ENCODE measurements around the gene ATP2A1. TPM values are rescaled to one million over a fixed set of nuclear protein-coding genes. Genes with fewer than 3 reads are reported as not detected.

The ATP2A1 gene
- 0.09 and 0.56 TPM in 2 replicates for total RNA-seq

DNA sequence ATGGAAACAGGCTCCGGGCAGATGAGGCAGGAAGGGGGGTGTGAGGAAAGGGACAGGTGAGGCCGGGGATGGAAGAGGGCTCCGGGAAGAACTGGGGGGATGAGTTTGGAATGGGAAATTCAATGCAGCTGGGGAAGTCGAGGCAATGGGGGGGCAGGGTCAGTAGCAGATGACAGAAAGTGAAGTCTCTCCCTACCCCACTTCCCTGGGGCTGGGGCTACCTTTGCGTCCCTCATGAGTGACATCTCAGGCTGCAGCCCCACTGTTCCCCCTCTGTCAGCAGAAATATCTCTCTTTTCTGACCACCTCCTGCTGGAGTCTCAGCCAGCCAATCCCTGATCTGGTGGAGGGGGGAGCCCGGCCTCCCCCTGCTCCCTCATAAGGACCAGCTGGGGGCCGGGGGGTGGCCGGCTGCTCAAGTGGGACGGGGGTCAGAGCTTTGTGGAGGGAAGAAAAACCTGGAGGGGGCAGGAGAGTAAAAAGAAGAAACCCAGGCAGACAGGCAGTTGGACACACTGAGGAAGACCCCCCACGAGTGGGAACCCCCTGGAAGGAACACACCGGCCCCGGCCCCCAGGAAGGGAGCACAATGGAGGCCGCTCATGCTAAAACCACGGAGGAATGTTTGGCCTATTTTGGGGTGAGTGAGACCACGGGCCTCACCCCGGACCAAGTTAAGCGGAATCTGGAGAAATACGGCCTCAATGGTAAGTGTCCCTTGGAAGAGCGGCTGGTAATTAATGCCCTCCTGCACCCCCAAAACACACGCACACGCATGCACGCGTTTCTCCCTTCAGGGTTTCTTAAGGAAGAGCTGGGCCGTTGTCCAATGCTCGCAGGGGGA is at the start of gene ATP2A1:
Gene ATP2A1 (plus strand): TSS at position 406 of the 844 bp plus-strand sequence. CDS start 184 bp downstream, at position 590.

DNA sequence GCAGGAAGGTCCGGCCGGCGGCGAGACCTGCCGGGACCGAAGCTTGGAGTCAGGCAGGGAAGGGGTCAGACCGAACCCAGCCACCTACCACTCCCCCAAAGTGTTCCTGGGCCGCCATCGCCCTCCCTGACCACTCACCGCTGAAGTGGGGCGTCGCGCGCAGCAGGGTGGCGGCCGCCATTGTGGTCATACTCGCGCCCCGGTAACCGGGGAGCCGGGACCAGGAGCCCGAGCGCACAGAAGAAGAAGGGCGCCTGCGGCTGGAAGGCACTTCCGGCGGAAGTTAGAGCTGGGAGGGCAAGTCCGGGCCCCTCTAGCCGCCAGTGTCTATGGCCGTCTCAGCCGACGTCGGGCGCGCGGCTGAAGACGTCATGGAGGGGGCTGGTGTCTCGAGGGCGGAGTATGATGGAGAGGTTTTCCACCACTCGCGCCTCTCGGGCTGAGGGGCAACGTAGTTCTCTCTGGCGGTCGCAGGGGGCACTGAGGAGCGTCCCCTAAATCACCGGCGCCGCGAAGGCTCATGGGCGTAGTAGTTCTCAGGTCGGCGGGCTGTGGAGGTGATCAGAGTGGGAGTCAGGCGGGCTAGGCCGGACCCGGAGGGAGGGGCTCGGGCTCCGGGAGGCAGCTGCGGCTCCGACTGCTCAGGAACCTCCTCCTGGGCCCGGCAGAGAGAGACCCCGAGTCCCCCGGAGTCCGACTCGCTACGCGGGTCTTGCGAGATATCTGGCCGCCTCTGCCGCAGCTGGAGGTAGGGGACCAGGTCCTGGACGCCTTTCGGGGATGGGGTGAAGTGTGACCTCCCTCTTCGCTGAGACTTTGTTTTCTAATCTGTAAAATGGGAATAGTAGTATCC is 32.0 kb upstream of the ATP2A1 start, which contains the start of gene TUFM:
Gene TUFM (minus strand): TSS at position 269 of the 853 bp plus-strand sequence. CDS start 79 bp downstream, at position 190.

DNA sequence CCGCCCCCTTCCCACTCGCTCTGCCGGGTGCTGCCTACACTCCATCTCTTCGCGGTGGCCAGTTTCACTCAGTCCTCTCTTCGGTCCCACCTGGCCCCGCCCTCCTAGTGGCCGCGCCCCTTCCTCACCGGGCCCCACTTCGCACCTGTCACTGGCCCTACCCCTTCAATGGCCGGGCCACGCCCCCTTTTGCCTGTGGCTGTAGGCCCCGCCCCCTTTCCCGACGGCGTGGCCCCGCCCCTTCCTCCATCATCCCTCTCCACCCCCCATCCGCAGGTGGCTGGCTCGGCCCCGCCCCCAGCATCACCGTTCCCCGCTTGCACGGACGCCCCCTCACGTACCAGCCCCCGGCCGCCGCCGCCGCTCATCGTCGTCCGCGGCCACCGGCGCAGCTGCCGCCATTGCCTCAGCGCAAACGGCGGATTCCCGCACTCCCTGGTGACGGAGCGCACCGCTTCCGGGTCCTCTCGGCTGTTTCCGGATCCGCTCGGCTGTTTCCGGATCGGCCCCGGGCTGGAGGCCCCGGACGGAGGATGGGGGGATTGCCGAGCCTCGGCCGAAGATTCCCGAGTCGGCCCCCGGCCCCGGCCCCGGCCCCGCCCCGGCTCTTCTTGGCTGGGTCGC is 46.6 kb downstream of the ATP2A1 start, which contains the start of gene RABEP2:
Gene RABEP2 (minus strand): TSS at position 477 of the 624 bp plus-strand sequence. CDS start 75 bp downstream, at position 402.

DNA sequence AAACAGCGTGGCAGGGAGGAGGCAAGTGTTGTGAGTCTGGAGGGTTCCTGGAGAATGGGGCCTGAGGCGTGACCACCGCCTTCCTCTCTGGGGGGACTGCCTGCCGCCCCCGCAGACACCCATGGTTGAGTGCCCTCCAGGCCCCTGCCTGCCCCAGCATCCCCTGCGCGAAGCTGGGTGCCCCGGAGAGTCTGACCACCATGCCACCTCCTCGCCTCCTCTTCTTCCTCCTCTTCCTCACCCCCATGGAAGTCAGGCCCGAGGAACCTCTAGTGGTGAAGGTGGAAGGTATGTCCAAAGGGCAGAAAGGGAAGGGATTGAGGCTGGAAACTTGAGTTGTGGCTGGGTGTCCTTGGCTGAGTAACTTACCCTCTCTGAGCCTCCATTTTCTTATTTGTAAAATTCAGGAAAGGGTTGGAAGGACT is 53.5 kb downstream of the ATP2A1 start, which contains the start of gene CD19:
Gene CD19 (plus strand): TSS at position 171 of the 425 bp plus-strand sequence. CDS start 30 bp downstream, at position 201.

DNA sequence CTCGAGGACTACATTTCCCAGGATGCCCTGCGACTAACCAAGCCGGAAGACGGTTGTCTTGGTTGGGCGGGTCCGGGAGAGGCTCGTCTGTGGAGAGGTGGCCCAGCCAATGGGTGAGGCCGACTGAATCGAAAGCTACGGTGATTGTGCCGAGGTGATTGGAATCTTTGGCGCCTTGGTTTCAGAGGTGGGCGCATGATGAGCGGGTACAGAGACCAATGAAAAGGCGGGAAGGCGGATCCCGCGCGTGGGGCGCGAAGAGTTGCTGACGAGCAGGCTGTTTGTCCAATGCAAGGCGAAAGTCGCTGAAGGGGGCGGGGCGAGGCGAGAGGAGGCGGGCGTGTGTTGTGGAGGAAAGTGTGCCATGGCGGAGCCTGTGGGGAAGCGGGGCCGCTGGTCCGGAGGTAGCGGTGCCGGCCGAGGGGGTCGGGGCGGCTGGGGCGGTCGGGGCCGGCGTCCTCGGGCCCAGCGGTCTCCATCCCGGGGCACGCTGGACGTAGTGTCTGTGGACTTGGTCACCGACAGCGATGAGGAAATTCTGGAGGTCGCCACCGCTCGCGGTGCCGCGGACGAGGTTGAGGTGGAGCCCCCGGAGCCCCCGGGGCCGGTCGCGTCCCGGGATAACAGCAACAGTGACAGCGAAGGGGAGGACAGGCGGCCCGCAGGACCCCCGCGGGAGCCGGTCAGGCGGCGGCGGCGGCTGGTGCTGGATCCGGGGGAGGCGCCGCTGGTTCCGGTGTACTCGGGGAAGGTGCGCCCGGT is 72.5 kb downstream of the ATP2A1 start, which contains the start of gene NFATC2IP:
Gene NFATC2IP (plus strand): TSS at position 290 of the 762 bp plus-strand sequence. CDS start 75 bp downstream, at position 365.

Other genes with a start within 250 kb of the ATP2A1 start
- 0.36 TPM in 1 of 2 replicates, not detected in the other for gene NPIPB8, start 240.4 kb upstream of the ATP2A1 start, total RNA-seq
- gene EIF3C, start 167.0 kb upstream of the ATP2A1 start, total RNA-seq: 326 and 411 TPM in 2 replicates
- gene NPIPB9, start 126.7 kb upstream of the ATP2A1 start, total RNA-seq: 1.9 and 3.5 TPM in 2 replicates
- 26.7 and 39.5 TPM in 2 replicates for gene ATXN2L, start 55.5 kb upstream of the ATP2A1 start, total RNA-seq
- gene TUFM, start 32.1 kb upstream of the ATP2A1 start, total RNA-seq: 148 and 160 TPM in 2 replicates
- 7.3 and 13.4 TPM in 2 replicates for gene SH2B1, start 14.6 kb upstream of the ATP2A1 start, total RNA-seq
- gene RABEP2, start 46.8 kb downstream of the ATP2A1 start, total RNA-seq: 44.0 and 48.0 TPM in 2 replicates
- gene CD19, start 53.5 kb downstream of the ATP2A1 start, total RNA-seq: not detected in 2 replicates
- 17.5 and 19.9 TPM in 2 replicates for gene NFATC2IP, start 72.4 kb downstream of the ATP2A1 start, total RNA-seq
- 26.7 and 29.6 TPM in 2 replicates for gene SPNS1, start 96.3 kb downstream of the ATP2A1 start, total RNA-seq
- 0.36 and 0.56 TPM in 2 replicates for gene LAT, start 106.6 kb downstream of the ATP2A1 start, total RNA-seq

Measured in endothelial cell of coronary artery (primary cell).